ENCODE measurements around the gene GSS. TPM values are rescaled to one million over a fixed set of nuclear protein-coding genes. Genes with fewer than 3 reads are reported as not detected.
"Not testable (repeated sequence)": the region's sequence is repeated elsewhere in the genome, so short reads cannot be mapped to it uniquely, and the experiment has no call there.

GSS gene
- total and polyA plus RNA-seq, 2 donors from 2014 or later: 54.9 to 71.5 TPM

DNA sequence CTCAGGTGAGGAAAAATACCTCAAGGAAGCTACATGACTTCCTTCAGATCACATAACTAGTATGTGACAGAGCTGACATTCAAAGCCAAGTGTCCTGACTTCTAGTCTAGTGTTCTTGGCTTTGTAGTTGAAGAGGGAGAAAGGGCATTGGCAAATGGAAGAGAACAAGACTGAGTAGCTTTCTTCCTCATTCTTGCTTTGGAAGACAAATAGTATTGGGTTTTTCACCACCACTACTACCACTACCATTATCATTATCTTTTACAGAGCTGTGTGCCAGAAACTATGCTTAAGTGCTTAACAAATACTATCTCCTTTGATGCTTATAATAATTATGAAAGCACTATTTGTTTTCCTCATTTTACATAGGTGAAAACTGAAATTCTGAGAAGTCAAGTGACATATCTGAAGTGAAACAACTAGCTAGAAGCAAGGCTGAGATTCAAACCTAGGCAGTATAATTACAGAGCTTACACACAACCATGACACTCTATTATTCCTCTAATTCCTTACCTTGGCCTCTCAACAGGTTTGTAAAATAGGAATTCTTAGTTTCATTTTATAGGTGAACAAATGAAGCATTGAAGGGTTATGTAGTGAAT is 72.4 kb downstream of the GSS start:
- H3K4me1 ChIP-seq (ENCODE audit: control insufficient read depth in 2 of 3, insufficient read depth in 2 of 3, low read depth in 1 of 3, low read length in 3 of 3): no peaks in the 10 kb centered on the region

DNA sequence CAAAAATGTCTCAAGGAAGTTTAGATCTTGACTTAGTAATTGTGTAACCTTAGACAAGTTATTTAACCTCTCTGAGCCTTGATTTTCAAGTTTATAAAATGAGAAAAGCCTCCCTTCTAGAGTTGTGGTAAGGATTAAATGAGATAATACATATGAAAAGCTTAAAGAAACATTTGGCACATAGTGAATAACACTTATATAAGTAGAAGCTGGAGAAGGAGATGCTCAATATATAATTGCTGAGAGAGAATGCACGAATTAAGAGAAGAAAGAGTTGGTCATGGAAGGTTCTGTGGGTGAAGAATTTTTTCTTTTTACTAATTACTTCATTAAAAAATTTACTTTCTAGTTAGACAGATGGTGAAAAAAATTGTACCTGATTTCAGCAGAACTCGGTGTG is 73.9 kb downstream of the GSS start:
- intact Hi-C loops (cut with DNase I): no loop called here
- Histone ChIP-seq H3K9ac (ENCODE audit: low read length in 3 of 3) (no peak overlapping the region), H3K36me3 (ENCODE audit: control insufficient read depth in 2 of 3, insufficient read depth in 3 of 3, low read length in 3 of 3) (peaks cover 0 to 22% (median 7%) of the 10 kb centered on the region in 3 donors), H3K27ac (ENCODE audit: low read depth in 2 of 2, low read length in 2 of 2) (no peak overlapping the region), H3K27me3 (ENCODE audit: control insufficient read depth, insufficient read depth, low read length) (no peaks in the 10 kb centered on the region), H3K4me1 (ENCODE audit: control insufficient read depth in 2 of 3, insufficient read depth in 2 of 3, low read depth in 1 of 3, low read length in 3 of 3) (peaks cover 0 to 6% (median 0%) of the 10 kb centered on the region in 3 donors), H3K4me3 (ENCODE audit: low read length in 3 of 3) (no peak overlapping the region), H3K9me3 (ENCODE audit: control insufficient read depth in 2 of 3, insufficient read depth in 1 of 3, low read length in 3 of 3) (no peaks in the 10 kb centered on the region)
- DNase-seq: no peak
- TF ChIP-seq, protein P1, sequence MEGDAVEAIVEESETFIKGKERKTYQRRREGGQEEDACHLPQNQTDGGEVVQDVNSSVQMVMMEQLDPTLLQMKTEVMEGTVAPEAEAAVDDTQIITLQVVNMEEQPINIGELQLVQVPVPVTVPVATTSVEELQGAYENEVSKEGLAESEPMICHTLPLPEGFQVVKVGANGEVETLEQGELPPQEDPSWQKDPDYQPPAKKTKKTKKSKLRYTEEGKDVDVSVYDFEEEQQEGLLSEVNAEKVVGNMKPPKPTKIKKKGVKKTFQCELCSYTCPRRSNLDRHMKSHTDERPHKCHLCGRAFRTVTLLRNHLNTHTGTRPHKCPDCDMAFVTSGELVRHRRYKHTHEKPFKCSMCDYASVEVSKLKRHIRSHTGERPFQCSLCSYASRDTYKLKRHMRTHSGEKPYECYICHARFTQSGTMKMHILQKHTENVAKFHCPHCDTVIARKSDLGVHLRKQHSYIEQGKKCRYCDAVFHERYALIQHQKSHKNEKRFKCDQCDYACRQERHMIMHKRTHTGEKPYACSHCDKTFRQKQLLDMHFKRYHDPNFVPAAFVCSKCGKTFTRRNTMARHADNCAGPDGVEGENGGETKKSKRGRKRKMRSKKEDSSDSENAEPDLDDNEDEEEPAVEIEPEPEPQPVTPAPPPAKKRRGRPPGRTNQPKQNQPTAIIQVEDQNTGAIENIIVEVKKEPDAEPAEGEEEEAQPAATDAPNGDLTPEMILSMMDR (IDR thresholded peaks at IDR 0.05; ENCODE audit: borderline replicate concordance, extremely low read depth, insufficient read depth): no peak
- no peak for FAIRE-seq

More for the DNA sequence above, 72.4 kb downstream of the GSS start:
- Histone ChIP-seq H3K4me3 (ENCODE audit: low read length in 3 of 3) (no peak overlapping the region), H3K36me3 (ENCODE audit: control insufficient read depth in 2 of 3, insufficient read depth in 3 of 3, low read length in 3 of 3) (peaks cover 0 to 22% (median 7%) of the 10 kb centered on the region in 3 donors), H3K9me3 (ENCODE audit: control insufficient read depth in 2 of 3, insufficient read depth in 1 of 3, low read length in 3 of 3) (no peaks in the 10 kb centered on the region), H3K27me3 (ENCODE audit: control insufficient read depth, insufficient read depth, low read length) (no peaks in the 10 kb centered on the region), H3K9ac (ENCODE audit: low read length in 3 of 3) (no peak overlapping the region), H3K27ac (ENCODE audit: low read depth in 2 of 2, low read length in 2 of 2) (no peak overlapping the region)
- FAIRE-seq: no peak
- DNase-seq: no peak
- TF ChIP-seq, protein P1 (IDR thresholded peaks at IDR 0.05; ENCODE audit: borderline replicate concordance, extremely low read depth, insufficient read depth): no peak
- intact Hi-C loops (cut with DNase I): no loop called here

DNA sequence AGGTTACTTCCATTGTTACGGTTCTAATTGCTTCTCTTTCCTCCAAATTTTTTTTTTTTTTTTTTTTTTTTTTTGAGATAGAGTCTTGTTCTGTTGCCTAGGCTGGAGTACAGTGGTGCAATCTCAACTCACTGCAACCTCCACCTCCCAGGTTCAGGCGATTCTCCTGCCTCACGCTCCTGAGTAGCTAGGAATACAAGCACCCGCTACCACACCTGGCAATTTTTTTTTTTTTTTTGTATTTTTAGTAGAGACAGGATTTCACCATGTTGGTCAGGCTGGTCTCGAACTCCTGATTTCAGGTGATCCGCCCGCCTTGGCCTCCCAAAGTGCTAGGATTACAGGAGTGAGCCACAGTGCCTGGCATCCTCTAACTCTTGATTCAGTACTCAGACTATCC is 74.6 kb downstream of the GSS start:
- H3K4me1 ChIP-seq (ENCODE audit: control insufficient read depth in 2 of 3, insufficient read depth in 2 of 3, low read depth in 1 of 3, low read length in 3 of 3); H3K27me3 ChIP-seq (ENCODE audit: control insufficient read depth, insufficient read depth, low read length); intact Hi-C loops (cut with DNase I); H3K27ac ChIP-seq (ENCODE audit: low read depth in 2 of 2, low read length in 2 of 2); H3K9ac ChIP-seq (ENCODE audit: low read length in 3 of 3); DNase-seq; H3K4me3 ChIP-seq (ENCODE audit: low read length in 3 of 3); H3K9me3 ChIP-seq (ENCODE audit: control insufficient read depth in 2 of 3, insufficient read depth in 1 of 3, low read length in 3 of 3); FAIRE-seq: not testable (repeated sequence)
- peaks cover 0 to 22% (median 7%) of the 10 kb centered on the region in 3 donors for H3K36me3 ChIP-seq (ENCODE audit: control insufficient read depth in 2 of 3, insufficient read depth in 3 of 3, low read length in 3 of 3)

DNA sequence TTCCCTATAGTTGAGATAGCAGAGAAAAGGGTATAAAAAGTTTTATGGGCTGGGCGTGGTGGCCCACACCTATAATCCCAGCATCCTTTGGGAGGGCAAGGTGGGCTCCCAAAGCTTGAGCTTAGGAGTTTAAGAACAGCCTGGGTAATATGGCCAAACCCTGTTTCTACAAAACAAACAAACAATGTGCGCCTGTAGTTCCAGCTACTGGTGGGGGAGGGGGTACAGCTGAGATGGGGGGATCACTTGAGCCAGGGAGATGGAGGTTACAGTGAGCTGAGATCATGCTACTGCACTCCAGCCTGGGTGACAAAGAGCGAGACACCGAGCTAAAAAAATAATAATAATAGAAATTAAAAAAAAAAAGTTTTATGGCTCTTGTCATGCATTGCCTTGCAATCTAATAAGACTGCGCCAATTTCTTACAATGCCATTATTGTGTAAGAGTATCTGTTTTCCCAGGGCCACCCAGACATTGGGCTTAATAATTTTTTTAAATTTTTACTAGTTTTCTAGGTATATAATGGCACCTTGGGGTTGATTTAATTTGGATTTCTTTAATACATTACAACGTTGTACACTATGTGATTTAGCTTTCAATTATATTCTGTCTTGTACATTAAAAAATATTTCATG is 75.3 kb downstream of the GSS start:
- DNase-seq: no peak
- Histone ChIP-seq H3K9me3 (ENCODE audit: control insufficient read depth in 2 of 3, insufficient read depth in 1 of 3, low read length in 3 of 3) (no peaks in the 10 kb centered on the region), H3K9ac (ENCODE audit: low read length in 3 of 3) (no peak overlapping the region), H3K4me1 (ENCODE audit: control insufficient read depth in 2 of 3, insufficient read depth in 2 of 3, low read depth in 1 of 3, low read length in 3 of 3) (peaks cover 0 to 11% (median 0%) of the 10 kb centered on the region in 3 donors), H3K27ac (ENCODE audit: low read depth in 2 of 2, low read length in 2 of 2) (no peak overlapping the region), H3K4me3 (ENCODE audit: low read length in 3 of 3) (no peak overlapping the region), H3K27me3 (ENCODE audit: control insufficient read depth, insufficient read depth, low read length) (no peaks in the 10 kb centered on the region), H3K36me3 (ENCODE audit: control insufficient read depth in 2 of 3, insufficient read depth in 3 of 3, low read length in 3 of 3) (peaks cover 0 to 22% (median 7%) of the 10 kb centered on the region in 3 donors)
- FAIRE-seq: no peak
- TF ChIP-seq, protein P1 (IDR thresholded peaks at IDR 0.05; ENCODE audit: borderline replicate concordance, extremely low read depth, insufficient read depth): no peak
- intact Hi-C loops (cut with DNase I): no loop called here
